Stimulated activated CD4-positive, alpha-beta T cell treated with anti-CD3 and anti-CD28 coated beads, Interleukin-15, amount 100 ng/mL, for 48 hours (primary cell): ENCODE data around the gene KATNAL2.

Experiments
- DNase-seq, 2 donors: peaks; one replicate each; pipeline ENCODE4 v3.0.0-alpha.2; 2020; ENCODE audit warnings: low read depth in 2 of 2

The KATNAL2 gene

GRCh38 chr18:47110492-47111274 lies 193.3 kb downstream of the KATNAL2 start:
- DNase-seq: no peak

GRCh38 chr18:47113796-47114540 lies 196.6 kb downstream of the KATNAL2 start:
- no peak for DNase-seq

- DNase-seq: no peak
Measured at GRCh38 chr18:47115205-47115604, 197.8 kb downstream of the KATNAL2 start.

- DNase-seq: no peak
Measured at GRCh38 chr18:47118981-47119380, 201.6 kb downstream of the KATNAL2 start.

GRCh38 chr18:47120428-47120827 lies 203.0 kb downstream of the KATNAL2 start:
- DNase-seq: peak; percentile 3 to 4

GRCh38 chr18:47121146-47121545 lies 203.7 kb downstream of the KATNAL2 start:
- DNase-seq: no peak

- no peak for DNase-seq
Measured at GRCh38 chr18:47141289-47141688, 223.9 kb downstream of the KATNAL2 start.

- DNase-seq: no peak
Measured at GRCh38 chr18:47143153-47143552, 225.8 kb downstream of the KATNAL2 start.

- DNase-seq: no peak
Measured at GRCh38 chr18:47143899-47144485, 226.6 kb downstream of the KATNAL2 start.

- DNase-seq: no peak
Measured at GRCh38 chr18:47146206-47146605, 228.8 kb downstream of the KATNAL2 start.

GRCh38 chr18:47149457-47150028 lies 232.1 kb downstream of the KATNAL2 start:
- DNase-seq: no peak

GRCh38 chr18:47150029-47150823 lies 232.8 kb downstream of the KATNAL2 start, which contains the start of gene HDHD2:
TSS of gene HDHD2 (minus strand) at chr18:47150500. CDS start at chr18:47136439, 14,061 bp downstream.
- peak; percentile 58 to 79 for DNase-seq

GRCh38 chr18:47150824-47151366 lies 233.5 kb downstream of the KATNAL2 start:
- no peak for DNase-seq

- no peak for DNase-seq
Measured at GRCh38 chr18:47151439-47151838, 234.0 kb downstream of the KATNAL2 start.
